T-helper 1 cell treated with Interleukin-12 subunit alpha and Interleukin-12 subunit beta and Interleukin-4 antibody, amounts not matched to agents 30 ng/mL and 1 ng/mL, for 36 hours (primary cell): ENCODE results near the gene PIGM. TPM values are rescaled to one million over a fixed set of nuclear protein-coding genes. Genes with fewer than 3 reads are reported as not detected.

Experiments
- intact Hi-C: fragments of 100-400 bp; cut with micrococcal nuclease; formaldehyde crosslinking; loops from one replicate; pipeline ENCODE4 v1.15.1; 2024
- total RNA-seq: library from RNA; stranded (reverse); gene quantifications from 2 replicates; pipeline ENCODE4 v1.2.3, GENCODE V29; 2022

PIGM gene
- total RNA-seq, result 5.7 and 5.9 TPM in 2 replicates

DNA sequence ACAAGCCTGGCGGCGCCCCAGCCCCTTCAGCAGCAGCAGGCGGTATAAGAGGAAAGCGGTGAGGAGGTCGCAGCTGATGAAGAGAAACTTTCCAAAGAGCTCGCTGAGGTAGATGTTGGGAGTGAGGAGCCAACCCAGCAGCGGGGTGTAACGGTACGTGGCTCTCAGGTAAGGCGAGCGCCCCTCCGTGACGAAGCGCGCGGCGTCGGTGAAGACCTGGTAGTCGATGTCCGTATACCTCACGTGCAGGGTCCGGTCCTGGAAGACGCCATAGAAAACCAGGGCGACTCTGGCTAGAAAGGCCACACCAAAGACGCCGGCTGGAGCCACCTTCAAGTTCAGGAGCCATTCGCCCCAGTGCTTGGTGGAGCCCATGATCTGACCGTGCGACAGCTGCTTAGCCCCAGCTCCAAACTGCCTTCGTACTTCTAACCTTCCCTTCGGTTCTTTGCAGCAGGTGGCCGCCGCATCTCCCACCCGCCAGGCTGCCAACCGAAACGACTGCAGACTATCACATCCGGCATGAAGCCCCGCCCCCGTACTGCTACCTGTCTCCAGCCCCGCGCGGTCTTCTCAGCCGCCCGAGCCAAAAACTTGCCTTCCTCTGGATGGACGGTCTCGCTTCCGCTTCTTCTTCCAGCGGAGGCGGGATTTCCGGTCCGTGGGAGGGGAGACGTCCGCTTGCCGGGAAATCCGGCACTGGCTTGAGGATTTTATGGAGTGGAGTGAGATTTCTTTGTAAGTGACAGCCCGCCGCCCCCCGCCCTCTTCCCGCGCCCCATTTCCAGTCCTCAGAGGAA, at the start of gene PIGM:
TSS of gene PIGM (minus strand) at position 626 of the 800 bp plus-strand sequence. CDS start at position 375, 251 bp downstream.
- intact Hi-C loops, result loop anchor here (1.0 to 2.0 kb wide), 11 partner anchors 15 to 312 kb away; partner anchors contain the start of genes COPA, DUSP23, IGSF8 and NCSTN

DNA sequence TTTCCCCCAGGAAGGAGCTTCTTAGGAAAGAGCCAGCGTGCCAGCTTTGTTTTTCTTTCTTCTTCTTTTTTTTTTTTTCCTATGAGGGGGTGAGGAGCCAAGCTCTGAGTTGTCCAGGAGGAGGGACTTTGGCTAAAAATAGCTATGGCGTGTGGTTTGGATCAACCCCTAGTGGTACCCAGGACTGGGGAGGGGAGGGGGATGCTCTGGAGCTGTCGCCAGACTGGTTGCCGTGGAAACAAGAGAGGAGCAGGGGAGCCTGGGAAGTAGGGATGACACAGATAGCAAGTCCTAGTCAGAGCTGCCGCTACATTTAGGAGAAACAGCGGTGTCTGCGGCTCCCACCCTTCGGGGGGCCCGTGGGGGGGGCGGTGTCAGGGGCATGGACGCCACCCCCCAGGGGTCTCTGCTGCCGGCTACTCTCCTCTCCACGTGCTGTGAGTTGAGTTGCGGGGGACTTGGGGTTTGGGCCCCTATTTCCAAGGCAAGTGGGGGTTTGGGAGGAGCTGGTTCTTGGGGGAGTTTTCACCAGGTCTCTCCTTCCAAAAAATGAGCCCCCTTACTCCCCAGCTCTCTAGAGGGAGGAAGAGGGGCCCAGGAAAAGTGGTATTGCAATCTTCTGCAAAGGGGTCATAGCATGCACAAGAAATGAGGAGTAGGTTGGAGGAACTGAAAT, 49.6 kb upstream of the PIGM start, which contains the start of gene KCNJ9:
TSS of gene KCNJ9 (plus strand) at position 278 of the 676 bp plus-strand sequence. CDS start 2,493 bp downstream, outside the sequence.
- intact Hi-C loops, result no loop called here

DNA sequence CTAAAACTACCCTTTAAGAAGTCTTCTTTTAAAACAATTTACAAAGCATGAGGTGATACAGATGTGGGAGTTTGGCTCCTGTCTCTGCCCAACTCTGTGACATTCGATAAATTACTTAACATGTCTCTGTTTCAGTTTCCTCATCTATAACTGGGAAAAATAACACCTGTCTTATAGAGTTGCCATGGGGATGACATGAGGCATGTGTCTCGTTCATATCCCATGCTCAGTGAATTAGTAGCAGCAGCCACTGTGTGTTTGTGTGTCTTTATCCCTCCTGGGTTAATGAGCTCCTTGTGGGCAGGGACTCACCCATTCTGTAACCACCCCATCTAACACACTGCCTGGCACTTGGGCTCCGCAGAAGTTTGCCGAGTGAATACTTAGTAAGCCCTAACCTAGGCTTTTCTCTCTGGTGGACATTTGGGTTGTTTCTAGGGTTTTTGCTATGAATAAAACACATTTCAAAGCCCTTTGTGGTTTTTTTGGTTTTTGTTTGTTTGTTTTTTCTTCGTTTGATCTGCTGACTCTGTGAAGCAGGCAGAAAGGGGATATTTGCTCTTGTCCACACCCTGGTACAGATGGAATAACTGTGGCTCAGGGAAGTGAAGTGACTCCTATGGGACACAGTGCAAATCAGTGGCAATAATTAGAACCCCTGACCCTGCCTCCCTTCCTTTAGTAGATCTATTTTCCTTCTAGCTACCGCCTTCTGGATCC, 48.8 kb upstream of the PIGM start:
- intact Hi-C loops, result no loop called here

DNA sequence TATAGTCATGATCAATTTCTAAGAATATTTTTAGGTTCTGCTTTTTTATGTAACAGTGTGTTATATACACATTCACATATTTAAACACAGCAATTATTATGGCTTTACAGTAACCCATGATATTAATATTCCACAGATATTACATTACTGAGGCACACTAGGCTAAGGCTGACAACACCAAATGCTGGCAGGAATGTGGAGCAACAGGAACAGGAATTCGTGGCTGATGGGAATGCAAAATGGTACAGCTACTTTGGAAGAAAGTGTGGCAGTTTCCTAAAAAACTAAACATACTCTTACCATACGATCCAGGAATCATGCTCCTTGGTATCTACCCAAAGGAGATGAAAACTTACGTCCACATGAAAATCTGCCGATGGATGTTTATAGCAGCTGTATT, 47.7 kb upstream of the PIGM start:
- intact Hi-C loops, result no loop called here

DNA sequence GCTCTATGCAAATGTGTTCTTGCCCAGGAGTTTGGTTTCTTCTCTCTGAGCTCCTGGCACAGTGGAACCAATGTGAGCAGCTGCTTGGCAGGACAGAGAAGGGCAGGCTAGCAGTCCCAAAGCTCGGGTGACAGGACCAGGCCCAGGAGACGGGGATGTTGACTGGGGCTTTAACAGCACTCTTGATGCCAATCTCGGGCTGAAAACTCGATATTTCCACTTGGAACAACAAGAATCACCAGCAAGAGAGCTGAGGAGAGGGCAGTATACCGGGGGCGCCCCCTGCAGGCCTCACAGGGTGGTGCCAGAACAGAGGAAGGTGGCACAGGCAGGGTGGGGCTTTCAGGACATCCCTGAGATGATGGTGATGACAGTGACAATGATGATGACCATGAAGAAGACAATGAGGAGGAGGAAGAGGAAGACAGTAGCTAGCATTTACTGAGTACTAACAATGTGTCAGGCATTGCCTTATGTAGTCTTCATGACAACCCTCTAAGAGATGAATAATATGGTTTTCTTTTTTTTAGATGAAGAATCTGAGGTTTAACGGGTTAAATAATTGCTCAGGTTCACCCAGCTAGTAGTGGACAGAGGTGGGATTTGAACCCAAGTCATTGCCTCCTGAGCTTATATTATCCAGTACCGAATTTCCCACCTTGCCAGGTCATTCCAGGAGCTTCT, 46.9 kb upstream of the PIGM start:
- intact Hi-C loops, result loop anchor here (1.0 kb wide), 2 partner anchors 32 to 142 kb away; no protein-coding TSS in a partner anchor

DNA sequence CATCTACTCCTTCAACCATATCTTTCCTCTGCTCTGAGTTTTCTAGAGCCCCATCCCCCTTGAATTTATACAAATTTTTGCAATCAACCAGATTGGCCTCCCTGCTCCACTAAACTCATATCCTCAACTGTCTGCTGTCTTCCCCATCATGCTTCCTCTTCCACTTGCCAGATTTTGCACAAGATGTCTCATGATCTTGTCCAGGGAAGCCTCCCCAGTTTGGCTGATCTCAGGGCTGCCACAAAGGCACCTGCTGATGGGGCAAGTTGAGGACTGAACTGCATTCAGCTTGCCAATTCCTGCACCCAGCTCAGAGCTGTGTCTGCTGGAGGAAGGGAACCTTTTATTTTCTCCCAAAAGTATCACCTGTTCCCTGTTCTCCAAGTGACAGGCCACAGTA, 45.7 kb upstream of the PIGM start:
- intact Hi-C loops, result no loop called here

DNA sequence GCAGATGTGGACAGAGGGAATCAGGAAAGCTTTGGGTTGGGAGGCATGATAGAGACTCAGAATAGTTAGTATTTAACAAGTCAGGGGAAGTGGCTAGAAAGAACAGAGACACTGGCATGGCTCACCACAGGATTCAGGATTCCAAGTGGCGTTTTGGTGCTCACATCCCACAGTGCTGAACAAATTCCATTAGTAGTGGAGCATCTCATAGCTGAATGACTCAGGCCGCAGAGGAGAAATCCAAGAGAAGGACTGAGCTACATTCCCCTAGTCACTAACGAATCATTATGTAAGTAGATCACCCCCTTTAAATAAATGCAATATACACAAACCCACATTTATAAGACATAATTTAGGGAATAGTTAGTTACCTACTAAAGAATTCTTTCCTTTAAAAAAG, 44.5 kb upstream of the PIGM start:
- intact Hi-C loops, result no loop called here

DNA sequence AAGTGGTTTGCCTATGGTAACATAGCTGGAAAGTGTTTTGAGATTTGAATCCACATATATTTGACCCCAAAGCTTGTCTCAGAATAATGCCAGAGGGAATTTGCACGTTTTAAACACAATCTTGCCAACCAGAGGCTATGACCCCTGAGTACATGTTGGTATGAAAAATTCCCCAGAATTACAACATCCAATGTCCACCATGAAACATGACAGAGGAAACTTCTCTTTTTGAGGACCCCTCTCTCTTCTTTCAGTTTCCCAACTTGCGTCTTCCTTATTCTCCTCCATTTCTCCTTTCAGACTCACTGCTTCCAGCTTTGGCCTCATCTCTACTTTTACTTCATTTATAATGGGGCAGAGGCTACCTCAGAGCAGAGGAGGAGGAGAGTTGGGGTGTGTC, 44.0 kb upstream of the PIGM start:
- intact Hi-C loops, result no loop called here

DNA sequence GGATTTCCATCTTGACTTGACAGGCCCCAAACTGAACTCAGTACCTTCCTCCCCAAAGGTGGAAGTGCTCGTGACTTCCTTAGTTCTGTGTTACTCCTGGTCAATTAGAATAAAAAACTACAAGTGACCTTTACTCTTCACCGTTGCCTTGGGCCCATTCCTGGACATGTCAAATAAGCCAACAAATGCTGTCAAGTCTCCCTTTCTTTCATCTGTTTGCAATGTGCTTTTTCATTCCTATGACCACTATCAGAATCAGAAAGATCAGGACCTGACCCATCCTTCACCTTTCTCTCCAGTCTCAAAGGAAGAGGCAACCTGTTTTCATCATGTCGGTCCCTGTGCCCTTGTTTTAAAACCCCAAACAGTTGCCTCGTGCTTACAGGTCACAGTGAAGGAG, 43.1 kb upstream of the PIGM start:
- intact Hi-C loops, result no loop called here

DNA sequence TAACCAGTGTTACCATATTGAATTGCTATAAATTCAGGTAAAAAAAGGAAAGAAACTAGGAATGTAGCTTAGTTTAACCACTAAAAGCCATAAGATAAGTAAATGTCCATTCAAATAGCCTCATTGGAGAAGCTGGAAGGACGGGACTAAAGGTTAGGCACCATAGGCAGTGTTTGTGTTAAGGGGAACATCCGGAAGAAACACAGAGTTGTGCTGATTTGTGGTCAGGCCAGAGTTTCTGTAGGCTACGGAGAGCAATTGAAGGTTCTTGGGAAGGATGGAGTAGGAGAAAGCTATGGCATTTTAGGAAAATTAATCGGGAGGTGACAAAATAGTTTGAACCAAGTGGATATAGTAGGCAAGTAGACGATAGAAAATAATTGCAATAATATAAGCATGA, 39.5 kb upstream of the PIGM start:
- intact Hi-C loops, result no loop called here

DNA sequence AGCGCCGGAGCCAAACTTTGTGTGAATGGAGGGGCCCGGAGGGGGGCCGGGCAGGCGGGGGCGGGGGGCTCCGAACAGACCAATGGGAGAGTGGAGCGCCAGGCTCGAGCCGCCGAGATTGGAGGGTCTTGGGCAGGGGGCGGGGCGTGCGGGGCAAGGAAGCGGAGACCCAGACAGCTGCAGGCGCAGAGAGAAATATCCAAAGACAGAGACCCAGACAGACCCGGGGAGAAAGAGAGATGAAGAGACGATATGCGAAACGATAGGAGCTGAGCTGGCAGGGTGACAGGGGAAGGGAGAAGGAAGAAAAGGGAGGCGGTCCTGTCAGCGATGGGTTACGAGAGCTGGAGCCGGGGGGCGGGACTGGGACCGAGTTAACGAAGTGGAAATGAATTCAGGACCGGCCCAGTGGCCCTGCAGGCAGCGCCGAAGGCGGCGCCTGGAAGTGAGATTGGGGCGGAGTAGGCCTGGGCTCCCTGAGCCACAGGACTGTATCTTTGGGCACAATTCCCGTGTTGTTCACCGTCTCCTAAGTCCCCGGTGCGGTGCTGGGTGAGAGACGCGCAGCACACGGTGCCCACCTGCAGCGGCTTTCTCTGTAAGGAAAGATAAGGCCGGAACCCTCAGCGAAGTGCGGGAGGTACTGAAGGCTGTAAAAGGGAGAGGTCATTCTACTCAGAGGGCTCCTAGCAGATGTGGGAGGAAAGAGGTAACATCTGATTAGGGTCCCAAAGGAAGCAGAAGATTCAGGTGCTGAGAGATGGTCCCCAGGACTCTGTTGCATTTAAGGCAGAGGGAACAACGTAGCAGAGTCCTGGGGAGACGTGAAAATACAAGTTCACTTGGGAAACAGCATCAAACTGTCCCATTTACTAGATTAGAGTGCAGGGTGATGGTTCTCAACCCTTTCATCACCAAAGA, 38.7 kb upstream of the PIGM start:
- intact Hi-C loops, result no loop called here

DNA sequence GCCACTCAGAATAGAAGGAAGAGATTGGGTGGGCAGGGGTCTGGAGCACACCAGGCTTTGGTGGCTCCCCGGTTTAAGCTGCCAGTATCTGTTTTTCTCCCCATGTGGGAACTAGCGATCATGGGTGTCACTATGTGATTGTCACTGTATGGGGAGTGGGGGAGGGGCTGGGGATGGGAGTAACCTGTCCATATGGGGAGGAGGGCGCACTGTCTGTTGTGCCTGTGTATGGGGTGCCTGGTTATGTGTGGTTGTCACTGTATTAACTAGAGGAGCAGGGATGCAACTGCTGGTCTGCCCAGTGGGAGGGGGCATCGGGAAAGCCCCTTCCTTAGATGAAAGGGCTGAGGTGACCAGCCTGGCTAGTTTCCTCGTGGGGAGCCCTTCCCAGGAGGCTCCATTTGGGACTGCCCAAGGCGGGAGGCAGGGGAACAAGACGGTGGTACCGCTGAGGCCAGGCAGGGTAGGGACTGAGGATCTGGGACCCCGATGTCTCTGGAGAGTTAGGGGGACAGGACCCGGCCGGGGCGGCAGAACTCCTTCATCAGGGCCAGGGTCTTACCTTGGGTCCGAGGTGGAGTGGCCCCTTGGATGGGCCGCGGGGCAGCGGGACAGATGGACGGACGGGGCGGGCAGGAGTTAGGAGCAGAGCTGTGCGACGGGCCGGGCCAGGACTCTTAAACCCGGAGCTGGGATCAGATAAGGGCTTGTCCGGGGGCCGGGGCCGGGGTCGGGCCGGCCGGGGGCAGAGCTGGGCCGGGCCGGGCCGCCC, 37.9 kb upstream of the PIGM start, which contains the start of gene KCNJ10:
TSS of gene KCNJ10 (minus strand) at position 701 of the 772 bp plus-strand sequence. CDS start 27,628 bp downstream, outside the sequence.
- intact Hi-C loops, result no loop called here

DNA sequence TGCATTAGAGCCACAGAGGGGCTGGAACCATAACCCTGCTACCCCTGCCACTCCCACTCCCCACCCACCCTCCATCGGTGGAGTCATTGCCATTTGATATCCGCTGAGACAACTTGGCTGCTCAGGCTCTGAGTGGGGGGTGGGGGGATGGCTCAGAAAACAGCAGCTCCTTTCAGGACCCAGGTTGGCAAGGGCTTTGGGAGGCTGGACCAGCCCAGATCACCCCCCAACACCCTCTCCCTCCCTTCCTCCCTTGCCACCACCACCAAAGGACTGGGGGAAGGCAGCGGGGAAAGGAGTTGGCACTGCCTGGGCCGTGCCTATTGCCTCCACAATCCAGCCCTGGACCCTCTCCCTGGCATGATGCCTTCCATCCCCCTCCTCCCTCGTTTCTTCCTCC, 36.4 kb upstream of the PIGM start:
- intact Hi-C loops, result no loop called here

DNA sequence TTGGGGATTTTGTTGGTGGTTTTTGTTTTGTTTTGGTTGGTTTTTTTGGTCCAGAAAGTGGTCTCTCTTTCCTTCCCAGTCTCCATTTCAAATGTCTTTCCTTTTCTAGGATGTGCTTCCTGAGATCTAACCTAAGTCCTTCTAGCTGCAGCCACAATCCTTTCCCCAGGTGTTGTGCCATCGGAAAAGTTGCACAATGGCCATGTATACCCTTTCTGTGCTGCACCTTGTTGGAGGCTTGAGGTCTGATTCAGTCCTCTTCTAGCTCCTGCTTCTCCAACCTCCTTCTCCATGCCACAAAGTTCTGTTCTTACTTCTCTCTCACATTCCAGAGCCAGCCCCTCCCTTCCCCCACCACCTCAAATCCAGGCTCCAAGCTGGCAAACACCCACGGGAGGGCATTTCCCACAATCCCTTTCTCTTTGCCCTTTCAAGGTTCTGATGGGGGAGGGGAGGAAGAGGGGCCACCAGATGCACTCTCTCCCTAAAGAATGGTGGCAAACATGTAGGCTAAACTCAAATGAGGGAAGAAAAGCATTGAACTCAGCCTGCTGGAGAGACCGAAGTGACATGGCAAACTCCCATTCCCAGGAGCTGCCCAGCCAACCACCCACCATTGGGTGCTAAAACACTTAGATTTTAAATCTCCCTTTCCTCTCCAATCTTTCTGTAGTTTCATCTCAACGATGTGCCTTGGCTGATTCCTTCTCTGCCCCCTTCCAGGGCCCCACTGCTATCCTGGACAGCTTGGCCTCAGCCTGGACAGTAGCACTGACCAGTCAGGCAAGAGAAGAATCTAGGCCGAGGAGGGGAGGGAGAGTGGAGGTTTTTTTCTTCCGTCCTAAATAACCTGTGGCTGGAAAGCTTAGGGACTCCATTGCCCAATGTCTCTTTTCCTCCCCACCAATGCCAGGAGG, 35.3 kb upstream of the PIGM start:
- intact Hi-C loops, result no loop called here

DNA sequence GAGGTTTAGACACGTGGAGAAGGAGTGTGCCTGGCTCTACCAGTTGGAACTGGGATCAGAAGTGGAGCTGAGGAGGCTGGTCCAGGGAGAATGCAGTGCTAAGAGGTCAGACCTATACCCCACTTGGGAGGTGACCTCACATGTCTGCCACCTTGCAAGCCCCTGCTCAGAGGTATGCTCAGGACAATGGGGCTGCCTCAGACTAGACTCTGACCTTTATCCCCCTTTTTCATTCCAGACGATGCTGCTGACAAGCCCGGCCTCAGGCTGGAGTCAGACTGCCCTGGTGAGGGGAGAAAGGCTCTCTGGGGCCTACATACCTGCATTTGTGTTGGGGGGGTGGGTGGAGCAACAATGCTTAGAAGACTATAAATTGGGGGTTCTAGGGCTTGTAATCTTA, 33.0 kb upstream of the PIGM start:
- intact Hi-C loops, result no loop called here

DNA sequence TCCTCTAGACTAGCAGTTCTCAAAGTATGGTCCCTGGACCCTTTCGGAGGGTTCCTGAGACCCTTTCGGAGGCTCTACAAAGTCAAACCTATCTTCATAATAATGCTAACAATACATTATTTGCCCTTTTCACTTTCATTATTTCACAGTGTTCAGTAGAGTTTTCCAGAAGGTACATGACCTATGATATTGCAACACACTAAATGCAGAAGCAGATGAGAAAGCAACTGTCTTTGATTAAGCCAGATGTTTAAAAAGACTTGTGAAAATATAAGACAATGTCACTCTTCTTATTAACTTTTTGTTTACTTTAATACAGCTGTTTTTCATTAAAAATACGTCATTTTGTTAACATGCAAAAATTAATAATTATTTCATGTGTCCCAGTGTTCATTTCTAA, 32.4 kb upstream of the PIGM start:
- intact Hi-C loops, result no loop called here

DNA sequence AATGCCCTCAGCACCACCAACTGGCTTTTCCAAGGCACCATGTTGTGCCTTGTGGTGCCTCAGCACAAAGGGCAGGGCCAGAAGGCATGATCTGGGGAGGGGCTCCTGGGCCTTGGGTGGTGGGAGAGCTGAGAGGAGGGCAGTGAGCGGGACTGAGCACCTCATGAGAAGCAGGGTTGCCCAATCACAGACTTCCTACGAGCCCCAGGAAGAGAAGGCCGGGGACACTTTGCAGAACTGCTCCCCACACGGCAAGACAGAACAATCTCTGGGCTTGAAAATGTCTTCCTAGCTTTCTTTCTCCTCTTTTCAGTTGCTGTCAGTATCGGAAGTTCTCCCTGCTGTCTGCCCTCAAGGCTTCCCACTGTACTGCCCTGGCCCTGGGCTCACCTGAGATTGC, 31.4 kb upstream of the PIGM start:
- intact Hi-C loops, result no loop called here

DNA sequence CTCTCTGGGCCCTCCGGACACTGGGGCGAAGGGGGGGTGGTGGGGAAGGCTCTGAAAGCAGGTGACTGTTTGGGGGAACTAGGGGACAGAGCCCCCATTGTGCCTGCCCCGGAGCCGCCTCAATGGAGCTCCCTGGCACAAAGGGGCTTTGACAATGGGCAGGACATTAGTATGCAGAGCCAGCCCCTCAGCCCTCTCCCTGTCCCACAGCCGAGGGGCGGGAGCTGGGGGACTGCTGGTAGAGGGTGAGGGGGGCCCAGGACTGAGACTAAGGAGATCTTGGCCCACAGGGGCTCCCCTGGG, 30.4 kb upstream of the PIGM start:
- intact Hi-C loops, result no loop called here
